Liver (tissue), 9 donors: Measurements from ENCODE around the gene NADSYN1. TPM values are rescaled to one million over a fixed set of nuclear protein-coding genes. Genes with fewer than 3 reads are reported as not detected.

ENCODE experiments used
- DNase-seq: peaks from one replicate; pipeline ENCODE4 v3.0.0-alpha.2; 2017; ENCODE audit warnings: low spot score
- H3K27ac ChIP-seq, 2 donors: one replicate each; pipeline ENCODE4 v1.7.0; 2013; ENCODE audit warnings: inconsistent platforms in 2 of 2, low read length in 2 of 2, control low read depth in 1 of 2, low read depth in 1 of 2, mild to moderate bottlenecking in 1 of 2
- H3K27me3 ChIP-seq, 4 donors: one replicate each; pipeline versions ENCODE4 v1.6.1 to v1.7.0; 2013; ENCODE audit warnings: low read length in 3 of 4, inconsistent platforms in 1 of 4, mild to moderate bottlenecking in 1 of 4, moderate library complexity in 1 of 4; ENCODE audit not compliant: control insufficient read depth in 4 of 4, insufficient read depth in 4 of 4
- H3K36me3 ChIP-seq, 4 donors: one replicate each; pipeline versions ENCODE4 v1.6.1 to v1.7.0; 2013; ENCODE audit warnings: low read length in 3 of 4, mild to moderate bottlenecking in 3 of 4, low read depth in 1 of 4, moderate library complexity in 1 of 4; ENCODE audit not compliant: control insufficient read depth in 4 of 4, insufficient read depth in 3 of 4
- H3K4me1 ChIP-seq, 4 donors: one replicate each; pipeline versions ENCODE4 v1.6.1 to v1.7.0; 2013; ENCODE audit warnings: low read length in 3 of 4, mild to moderate bottlenecking in 3 of 4, moderate library complexity in 1 of 4; ENCODE audit not compliant: control insufficient read depth in 4 of 4, insufficient read depth in 4 of 4
- H3K4me3 ChIP-seq, 3 donors: one replicate each; pipeline versions ENCODE4 v1.6.1 to v1.7.0; 2013; ENCODE audit warnings: low read length in 3 of 3, control low read depth in 1 of 3, low read depth in 1 of 3, mild to moderate bottlenecking in 1 of 3
- H3K9ac ChIP-seq, 2 donors: one replicate each; pipeline ENCODE4 v1.7.0; 2013; ENCODE audit warnings: low read length in 2 of 2, mild to moderate bottlenecking in 2 of 2, moderate library complexity in 2 of 2, control low read depth in 1 of 2, low read depth in 1 of 2
- H3K9me3 ChIP-seq, 4 donors: one replicate each; pipeline versions ENCODE4 v1.6.1 to v1.7.0; 2013; ENCODE audit warnings: low read length in 3 of 4; ENCODE audit not compliant: control insufficient read depth in 4 of 4
- CTCF ChIP-seq: fragments of 150-350 bp; IDR thresholded peaks from 2 replicates; pipeline ENCODE4 v1.5.1; 2017; ENCODE audit warnings: improper control_type of control experiment, low read depth, low read length; ENCODE audit not compliant: missing input control
- EGR1 ChIP-seq, 2 donors: IDR thresholded peaks; 2 replicates each; pipeline ENCODE4 v1.6.1; 2016 to 2018; ENCODE audit warnings: antibody characterized with exemption in 2 of 2, low read depth in 2 of 2
- FOXA1 ChIP-seq: IDR thresholded peaks from 2 replicates; pipeline ENCODE4 v1.6.1; 2016; ENCODE audit warnings: antibody characterized with exemption
- FOXA2 ChIP-seq: IDR thresholded peaks from 2 replicates; pipeline ENCODE4 v1.6.1; 2016; ENCODE audit warnings: antibody characterized with exemption
- HNF4A ChIP-seq, 2 donors: conservative IDR thresholded peaks; 2 replicates each; pipeline ENCODE4 v1.6.1; 2016; ENCODE audit warnings: antibody characterized with exemption in 2 of 2, mild to moderate bottlenecking in 2 of 2
- NR2F2 ChIP-seq: IDR thresholded peaks from 2 replicates; pipeline ENCODE4 v1.6.1; 2016; ENCODE audit warnings: antibody characterized with exemption
- REST ChIP-seq: IDR thresholded peaks from 2 replicates; pipeline ENCODE4 v1.6.1; 2016; ENCODE audit warnings: antibody characterized with exemption, mild to moderate bottlenecking
- RXRA ChIP-seq, 2 donors: IDR thresholded peaks; 2 replicates each; pipeline ENCODE4 v1.6.1; 2017 to 2018; ENCODE audit warnings: antibody characterized with exemption in 2 of 2, mild to moderate bottlenecking in 1 of 2
- SP1 ChIP-seq: IDR thresholded peaks from 2 replicates; pipeline ENCODE4 v1.6.1; 2018; ENCODE audit warnings: antibody characterized with exemption, mild to moderate bottlenecking
- TAF1 ChIP-seq: conservative IDR thresholded peaks from 2 replicates; pipeline ENCODE4 v1.6.1; 2016; ENCODE audit warnings: antibody characterized with exemption, mild to moderate bottlenecking
- YY1 ChIP-seq: IDR thresholded peaks from 2 replicates; pipeline ENCODE4 v1.6.1; 2016; ENCODE audit warnings: antibody characterized with exemption, mild to moderate bottlenecking
- WGBS: extraction: QIAGEN DNeasy Blood & Tissue Kit; methylation state at CpG from one replicate; pipeline ENCODE4 v1.1.7; 2013; 5-methylcytosine and 5-hydroxymethylcytosine counted together
- polyA plus RNA-seq, 2 donors: library from polyadenylated mRNA; stranded (reverse) in 1 of 2; unstranded in 1 of 2; fragments of 200-250 nt in 1 of 2; fragments of >200 nt in 1 of 2; fragmentation: Nextera tagmentation in 1 of 2; extraction: Ambion mirVana in 1 of 2; gene quantifications; one replicate each; pipeline versions ENCODE4 v1.2.1 to v1.2.3, GENCODE V29; 2013 to 2015
- total RNA-seq, 2 donors: library from RNA; depleted of rRNA; stranded (reverse); fragments of >200 nt; gene quantifications; one replicate each; pipeline ENCODE4 v1.2.3, GENCODE V29; 2014
- TF ChIP-seq, protein P1 (sequence below): IDR thresholded peaks from 2 replicates; pipeline ENCODE4 v1.6.1; 2016; ENCODE audit warnings: antibody characterized with exemption
- donor health status: healthy.
- donor health status: healthy.
- donor health status: healthy.
- donor health status: healthy.
- donor health status: healthy.

NADSYN1 gene
- total and polyA plus RNA-seq, 4 donors: 16.6 to 33.6 (median 22.2) TPM

GRCh38 chr11:71485063-71485399, 32.0 kb downstream of the NADSYN1 start:
- no peaks in the 10 kb centered on the region for H3K4me1 ChIP-seq
- peaks cover 11 to 68% (median 43%) of the 10 kb centered on the region in 4 donors for H3K36me3 ChIP-seq
- H3K9ac ChIP-seq: no peak overlapping the region
- no peaks in the 10 kb centered on the region for H3K27me3 ChIP-seq
- H3K9me3 ChIP-seq: no peaks in the 10 kb centered on the region
- no peak overlapping the region for H3K27ac ChIP-seq
- H3K4me3 ChIP-seq: no peak overlapping the region
- TF ChIP-seq, protein P1, sequence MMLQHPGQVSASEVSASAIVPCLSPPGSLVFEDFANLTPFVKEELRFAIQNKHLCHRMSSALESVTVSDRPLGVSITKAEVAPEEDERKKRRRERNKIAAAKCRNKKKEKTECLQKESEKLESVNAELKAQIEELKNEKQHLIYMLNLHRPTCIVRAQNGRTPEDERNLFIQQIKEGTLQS: no peak
- TF ChIP-seq REST: no peak
- no peak for TF ChIP-seq EGR1 (IDR thresholded peaks at IDR 0.05; ENCODE audit: low read depth in 2 of 2)
- WGBS: 97% methylated on average over 6 of the region's 6 CpGs
- no peak for DNase-seq

GRCh38 chr11:71485466-71485865, 32.5 kb downstream of the NADSYN1 start:
- 98% methylated on average over 18 of the region's 18 CpGs for WGBS
- H3K27ac ChIP-seq: no peak overlapping the region
- DNase-seq: no peak
- no peak for TF ChIP-seq EGR1 (IDR thresholded peaks at IDR 0.05; ENCODE audit: low read depth in 2 of 2)
- TF ChIP-seq, protein P1: no peak
- H3K36me3 ChIP-seq: peaks cover 7 to 69% (median 41%) of the 10 kb centered on the region in 4 donors
- no peak overlapping the region for H3K4me3 ChIP-seq
- no peaks in the 10 kb centered on the region for H3K9me3 ChIP-seq
- H3K4me1 ChIP-seq: no peaks in the 10 kb centered on the region
- no peaks in the 10 kb centered on the region for H3K27me3 ChIP-seq
- H3K9ac ChIP-seq: no peak overlapping the region

- H3K36me3 ChIP-seq: peaks cover 5 to 73% (median 39%) of the 10 kb centered on the region in 4 donors
- no peak overlapping the region for H3K27ac ChIP-seq
- 96% methylated on average over 1 of the region's 1 CpG for WGBS
- DNase-seq: no peak
- H3K9ac ChIP-seq: no peak overlapping the region
- H3K4me3 ChIP-seq: no peak overlapping the region
- no peaks in the 10 kb centered on the region for H3K4me1 ChIP-seq
- TF ChIP-seq RXRA (IDR thresholded peaks at IDR 0.05): no peak
- no peak for TF ChIP-seq CTCF
- TF ChIP-seq SP1: no peak
- TF ChIP-seq FOXA2: no peak
- TF ChIP-seq REST: no peak
- TF ChIP-seq NR2F2: no peak
- no peak for TF ChIP-seq YY1
- TF ChIP-seq FOXA1: no peak
- no peak for TF ChIP-seq HNF4A (conservative IDR thresholded peaks at IDR 0.05)
- no peak for TF ChIP-seq TAF1
- H3K9me3 ChIP-seq: no peaks in the 10 kb centered on the region
- no peaks in the 10 kb centered on the region for H3K27me3 ChIP-seq
Measured at GRCh38 chr11:71486320-71486719, 33.3 kb downstream of the NADSYN1 start.
